ENCODE measurements around the gene DDN. TPM values are rescaled to one million over a fixed set of nuclear protein-coding genes. Genes with fewer than 3 reads are reported as not detected.

Gene DDN
- total and polyA plus RNA-seq, 9 of the 15 experiments (the other 6 are each of a cell fraction or from before 2014, with no cell fraction given), result 0.03 to 3.6 (median 1.6) TPM

DNA sequence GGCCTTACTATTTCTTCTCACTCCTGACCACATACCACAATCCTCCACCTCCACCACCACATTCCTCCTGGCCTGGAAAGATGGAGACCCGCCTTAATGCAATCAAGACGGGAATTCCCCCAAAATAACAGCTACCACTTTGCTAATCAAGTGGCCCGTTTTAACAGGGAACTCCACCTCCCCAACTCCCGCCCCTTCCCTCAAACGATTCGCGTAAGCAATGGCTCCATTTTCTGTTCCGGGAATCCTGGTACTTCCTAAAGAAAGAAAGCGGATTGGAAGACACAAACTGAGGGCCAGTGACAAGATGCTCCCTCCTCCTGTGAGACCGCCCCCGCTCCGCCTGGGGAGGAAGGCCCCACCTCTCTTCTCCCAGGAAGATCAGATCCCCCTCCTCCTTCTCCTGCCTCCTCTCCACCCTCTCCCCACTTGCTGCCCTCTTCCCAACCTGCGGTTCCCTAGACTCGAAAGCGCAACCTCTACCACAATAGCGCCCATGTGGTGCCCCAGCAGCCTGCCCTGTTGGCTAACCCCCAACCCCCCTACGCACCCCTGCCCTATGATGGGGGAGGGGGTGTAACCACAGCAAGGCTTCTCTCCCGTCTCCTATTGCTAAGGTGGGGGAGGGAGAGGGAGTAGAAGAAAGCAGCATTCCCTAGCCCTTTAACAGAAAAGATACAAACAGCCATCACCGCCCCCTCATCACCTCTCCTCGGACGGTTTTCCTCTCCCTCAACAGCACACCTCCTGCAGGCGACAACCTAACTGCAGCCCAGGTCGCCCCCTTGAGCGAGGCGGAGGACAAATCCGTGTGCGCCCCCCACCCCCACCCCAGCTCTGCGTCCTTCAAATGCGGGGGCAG lies 42.7 kb downstream of the DDN start:
- intact Hi-C loops (cut with micrococcal nuclease), result no loop called here
- Histone ChIP-seq H3K4me2 (ENCODE audit: insufficient read depth, low read length) (peak overlapping the region; percentile 89), H4K20me1 (replicated peaks; ENCODE audit: control insufficient read depth, insufficient read depth, low read length) (peaks cover 6% of the 10 kb centered on the region; the same call in 1 of the 2 replicates), H3K4me3 (peak overlapping the region; percentile 89), H3K4me1 (replicated peaks in 1 of 2; ENCODE audit: control insufficient read depth in 2 of 2, insufficient read depth in 2 of 2, low read length in 2 of 2) (peaks cover 9 to 21% of the 10 kb centered on the region in 2 experiments; a peak in 4 of 5 replicates), H3K27ac (ENCODE audit: extremely low read depth, low read depth, low read length) (peak overlapping the region; percentile 71), H3K27me3 (ENCODE audit: control insufficient read depth in 2 of 2, insufficient read depth in 2 of 2, low read length in 2 of 2) (no peaks in the 10 kb centered on the region), H3K9ac (ENCODE audit: insufficient read depth in 1 of 2, low read depth in 2 of 2, low read length in 2 of 2) (peak overlapping the region; percentile 69 to 91), H3K9me3 (replicated peaks; ENCODE audit: control insufficient read depth, insufficient read depth, low read depth, low read length) (no peaks in the 10 kb centered on the region), H3K79me2 (ENCODE audit: control insufficient read depth, insufficient read depth, low read length) (peaks cover 55% of the 10 kb centered on the region), H3K9me1 (ENCODE audit: control insufficient read depth, insufficient read depth, low read length) (peaks cover 4% of the 10 kb centered on the region), H3K36me3 (ENCODE audit: control insufficient read depth, insufficient read depth, low read length) (peaks cover 39% of the 10 kb centered on the region), H2AFZ (ENCODE audit: low read depth, low read length) (peak overlapping the region; percentile 81)
- ChIA-PET POLR2A (interaction anchor here (1.2 kb wide), 1 partner anchor 104 kb away, joined by 4 read pairs; the partner anchor contains the start of gene DDX23), CTCF (ENCODE audit: low intra/inter-chr PET ratio) (interaction anchor here (0.6 kb wide), 2 partner anchors 204 to 973 kb away, joined by 3 read pairs; no protein-coding TSS in a partner anchor)
- no TSS peak for BruUV-seq (replicated peaks)
- peak; percentile 87 to 94 (median 90) for DNase-seq (ENCODE audit: extremely low read depth in 1 of 4, low spot score in 3 of 4)
- FAIRE-seq, result peak; percentile 97
- in situ Hi-C loops (cut with MboI), result no loop called here
- WGBS (ENCODE audit: insufficient coverage, low coverage, missing lambda C conversion rate), result 0% methylated on average over 23 of the region's 29 CpGs
- ATAC-seq, result peak; percentile 82
- TF ChIP-seq COPS2 (conservative IDR thresholded peaks at IDR 0.05), result no peak
- TF ChIP-seq SIN3A (IDR thresholded peaks at IDR 0.05; ENCODE audit: borderline replicate concordance in 2 of 2, control insufficient read depth in 1 of 2, low read depth in 2 of 2, low read length in 2 of 2), result peak in 1 of 2 experiments; percentile 62; a peak in 1 of 4 replicates
- no peak for TF ChIP-seq FOSL1 (tag; conservative IDR thresholded peaks at IDR 0.05)
- TF ChIP-seq RNF2 (IDR thresholded peaks at IDR 0.05), result no peak
- TF ChIP-seq, protein P1, sequence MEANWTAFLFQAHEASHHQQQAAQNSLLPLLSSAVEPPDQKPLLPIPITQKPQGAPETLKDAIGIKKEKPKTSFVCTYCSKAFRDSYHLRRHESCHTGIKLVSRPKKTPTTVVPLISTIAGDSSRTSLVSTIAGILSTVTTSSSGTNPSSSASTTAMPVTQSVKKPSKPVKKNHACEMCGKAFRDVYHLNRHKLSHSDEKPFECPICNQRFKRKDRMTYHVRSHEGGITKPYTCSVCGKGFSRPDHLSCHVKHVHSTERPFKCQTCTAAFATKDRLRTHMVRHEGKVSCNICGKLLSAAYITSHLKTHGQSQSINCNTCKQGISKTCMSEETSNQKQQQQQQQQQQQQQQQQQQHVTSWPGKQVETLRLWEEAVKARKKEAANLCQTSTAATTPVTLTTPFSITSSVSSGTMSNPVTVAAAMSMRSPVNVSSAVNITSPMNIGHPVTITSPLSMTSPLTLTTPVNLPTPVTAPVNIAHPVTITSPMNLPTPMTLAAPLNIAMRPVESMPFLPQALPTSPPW (CRISPR knock-in tag; IDR thresholded peaks at IDR 0.05), result peak; percentile 85
- no peak for TF ChIP-seq MCM2 (IDR thresholded peaks at IDR 0.05; ENCODE audit: low read depth)
- TF ChIP-seq, protein P2, sequence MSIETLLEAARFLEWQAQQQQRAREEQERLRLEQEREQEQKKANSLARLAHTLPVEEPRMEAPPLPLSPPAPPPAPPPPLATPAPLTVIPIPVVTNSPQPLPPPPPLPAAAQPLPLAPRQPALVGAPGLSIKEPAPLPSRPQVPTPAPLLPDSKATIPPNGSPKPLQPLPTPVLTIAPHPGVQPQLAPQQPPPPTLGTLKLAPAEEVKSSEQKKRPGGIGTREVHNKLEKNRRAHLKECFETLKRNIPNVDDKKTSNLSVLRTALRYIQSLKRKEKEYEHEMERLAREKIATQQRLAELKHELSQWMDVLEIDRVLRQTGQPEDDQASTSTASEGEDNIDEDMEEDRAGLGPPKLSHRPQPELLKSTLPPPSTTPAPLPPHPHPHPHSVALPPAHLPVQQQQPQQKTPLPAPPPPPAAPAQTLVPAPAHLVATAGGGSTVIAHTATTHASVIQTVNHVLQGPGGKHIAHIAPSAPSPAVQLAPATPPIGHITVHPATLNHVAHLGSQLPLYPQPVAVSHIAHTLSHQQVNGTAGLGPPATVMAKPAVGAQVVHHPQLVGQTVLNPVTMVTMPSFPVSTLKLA (conservative IDR thresholded peaks at IDR 0.05), result peak; percentile 60 to 64; a peak in 3 of 4 replicates
- peak; percentile 18 for TF ChIP-seq ASH1L (IDR thresholded peaks at IDR 0.05; ENCODE audit: borderline replicate concordance, low read depth, partially characterized antibody)
- TF ChIP-seq, protein P3, sequence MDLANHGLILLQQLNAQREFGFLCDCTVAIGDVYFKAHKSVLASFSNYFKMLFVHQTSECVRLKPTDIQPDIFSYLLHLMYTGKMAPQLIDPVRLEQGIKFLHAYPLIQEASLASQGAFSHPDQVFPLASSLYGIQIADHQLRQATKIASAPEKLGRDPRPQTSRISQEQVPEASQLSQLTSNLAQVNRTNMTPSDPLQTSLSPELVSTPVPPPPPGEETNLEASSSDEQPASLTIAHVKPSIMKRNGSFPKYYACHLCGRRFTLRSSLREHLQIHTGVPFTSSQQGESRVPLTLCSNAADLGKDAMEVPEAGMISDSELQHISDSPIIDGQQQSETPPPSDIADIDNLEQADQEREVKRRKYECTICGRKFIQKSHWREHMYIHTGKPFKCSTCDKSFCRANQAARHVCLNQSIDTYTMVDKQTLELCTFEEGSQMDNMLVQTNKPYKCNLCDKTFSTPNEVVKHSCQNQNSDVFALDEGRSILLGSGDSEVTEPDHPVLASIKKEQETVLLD (IDR thresholded peaks at IDR 0.05), result 0 out of 2 replicates have a peak, but pooled peaks have one; percentile 52
- no peak for TF ChIP-seq POLR2AphosphoS2 (IDR thresholded peaks at IDR 0.05; ENCODE audit: low read length)
- TF ChIP-seq, protein P4, sequence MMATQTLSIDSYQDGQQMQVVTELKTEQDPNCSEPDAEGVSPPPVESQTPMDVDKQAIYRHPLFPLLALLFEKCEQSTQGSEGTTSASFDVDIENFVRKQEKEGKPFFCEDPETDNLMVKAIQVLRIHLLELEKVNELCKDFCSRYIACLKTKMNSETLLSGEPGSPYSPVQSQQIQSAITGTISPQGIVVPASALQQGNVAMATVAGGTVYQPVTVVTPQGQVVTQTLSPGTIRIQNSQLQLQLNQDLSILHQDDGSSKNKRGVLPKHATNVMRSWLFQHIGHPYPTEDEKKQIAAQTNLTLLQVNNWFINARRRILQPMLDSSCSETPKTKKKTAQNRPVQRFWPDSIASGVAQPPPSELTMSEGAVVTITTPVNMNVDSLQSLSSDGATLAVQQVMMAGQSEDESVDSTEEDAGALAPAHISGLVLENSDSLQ (IDR thresholded peaks at IDR 0.05), result peak; percentile 64

Measured in K562 (cell line).